HG02981 (cell line): ENCODE results near the gene LHPP.

ENCODE experiments used
- ATAC-seq: cut with Tn5 transposase; IDR thresholded peaks from one replicate; pipeline ENCODE4 v1.9.1; 2021; ENCODE audit warnings: mild to moderate bottlenecking, moderate library complexity; ENCODE audit not compliant: unreplicated experiment

Gene LHPP

DNA sequence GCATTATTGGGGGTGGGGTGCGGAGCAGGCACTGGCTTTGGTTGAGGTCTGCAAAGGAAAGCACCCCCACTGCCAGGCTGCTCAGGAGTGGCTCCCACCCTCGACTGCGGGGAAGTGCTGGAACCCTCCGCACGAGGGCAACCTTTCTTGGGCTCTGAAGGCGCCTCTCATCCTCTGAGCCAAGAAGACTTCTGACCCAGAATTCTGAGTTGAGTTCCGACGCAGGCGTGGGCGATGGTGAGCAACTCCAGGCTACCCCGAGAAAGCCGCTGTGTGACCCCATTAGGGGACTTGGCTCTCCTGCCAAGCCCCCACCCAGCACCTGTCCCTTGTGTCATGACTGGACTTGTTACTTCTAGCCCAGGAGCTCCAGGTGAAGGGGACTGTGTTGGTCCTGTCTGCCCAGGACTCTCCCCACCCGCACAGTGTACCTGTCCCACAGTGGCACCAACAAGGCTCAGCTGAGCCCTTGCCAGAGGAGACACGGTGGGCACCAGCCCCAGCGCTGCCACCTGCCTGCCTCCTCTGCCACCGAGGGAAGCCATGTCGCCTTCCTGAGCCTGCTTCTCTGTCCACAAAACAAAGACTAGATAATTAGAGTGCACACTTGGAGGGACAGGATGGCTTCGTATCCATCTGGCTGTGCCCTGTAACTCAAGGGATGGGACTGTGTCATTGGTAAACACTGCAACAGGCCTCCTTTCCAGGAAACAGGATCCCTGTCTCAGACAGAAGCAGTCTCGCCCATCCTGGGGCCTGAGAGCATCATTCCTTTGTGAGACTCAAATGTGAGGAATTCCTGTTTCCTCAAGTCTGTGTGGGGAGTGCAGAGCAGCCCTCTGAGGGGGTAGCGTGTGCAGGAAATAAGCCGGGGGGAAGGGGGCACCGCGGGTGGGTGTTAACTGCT is 128.8 kb downstream of the LHPP start:
- ATAC-seq, result no peak

- no peak for ATAC-seq
Observed at GRCh38 chr10:124591123-124591495, 129.5 kb downstream of the LHPP start.

- ATAC-seq, result no peak
Observed at GRCh38 chr10:124592101-124592500, 130.5 kb downstream of the LHPP start.

DNA sequence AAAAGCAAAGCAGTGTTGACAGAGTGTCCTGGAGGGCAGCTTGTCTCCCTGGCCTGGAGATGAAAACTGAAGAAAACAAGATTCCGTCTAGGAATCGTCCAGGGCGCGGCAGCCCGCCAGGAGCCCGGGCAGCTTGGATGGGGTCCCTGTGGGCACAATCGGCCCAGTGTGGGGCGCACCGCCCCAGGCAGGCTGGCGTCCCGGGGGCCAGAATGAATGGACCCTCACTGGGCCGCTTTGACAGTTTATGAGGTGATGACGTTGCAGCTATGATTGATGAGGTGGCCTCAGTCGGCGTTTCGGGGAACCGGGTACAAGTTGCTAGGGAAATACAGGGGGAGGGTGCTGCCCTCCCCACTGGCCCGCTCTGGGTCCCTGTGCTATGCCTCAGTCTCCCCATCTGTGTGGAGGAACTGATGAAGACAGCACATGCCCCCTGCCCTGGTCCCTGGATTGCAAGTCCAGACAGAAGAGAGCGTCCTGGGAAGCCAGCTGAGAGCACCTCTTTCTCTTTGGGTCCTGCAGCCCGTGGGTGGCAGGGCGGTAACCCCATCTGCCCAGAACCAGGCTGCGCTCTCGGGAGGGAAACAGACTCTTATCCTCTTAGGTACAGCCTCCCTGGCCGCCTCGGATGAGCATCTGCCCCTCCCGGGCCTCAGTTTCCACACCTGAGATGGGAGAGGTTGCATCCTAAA is 131.3 kb downstream of the LHPP start:
- ATAC-seq, result no peak

DNA sequence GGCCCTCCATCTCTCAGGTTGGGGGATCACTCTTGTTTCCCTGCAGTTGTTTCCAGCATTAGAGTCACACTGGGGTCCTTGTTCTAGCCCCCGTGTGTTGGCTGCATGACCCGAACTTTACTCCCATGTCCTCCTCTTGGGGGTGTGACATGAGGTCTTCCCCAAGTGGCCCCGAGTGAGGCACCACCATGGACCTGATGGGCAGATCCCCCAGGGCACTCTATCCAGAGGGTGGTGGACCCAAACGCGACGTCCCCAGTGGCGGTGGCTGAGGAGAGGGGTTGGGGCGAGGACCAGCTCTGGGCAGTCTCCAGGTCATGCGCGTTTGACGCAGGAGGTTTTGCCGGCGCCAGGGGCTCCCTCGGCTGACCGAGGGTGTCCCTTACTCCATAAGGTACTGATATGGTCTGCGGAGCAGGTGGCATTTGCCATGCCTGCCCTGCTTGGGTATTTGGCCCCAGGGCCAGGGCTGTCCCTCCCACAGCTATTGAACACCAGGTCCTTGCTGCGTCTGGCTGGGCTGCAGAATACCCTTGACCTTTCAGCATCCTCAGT is 131.9 kb downstream of the LHPP start:
- no peak for ATAC-seq

DNA sequence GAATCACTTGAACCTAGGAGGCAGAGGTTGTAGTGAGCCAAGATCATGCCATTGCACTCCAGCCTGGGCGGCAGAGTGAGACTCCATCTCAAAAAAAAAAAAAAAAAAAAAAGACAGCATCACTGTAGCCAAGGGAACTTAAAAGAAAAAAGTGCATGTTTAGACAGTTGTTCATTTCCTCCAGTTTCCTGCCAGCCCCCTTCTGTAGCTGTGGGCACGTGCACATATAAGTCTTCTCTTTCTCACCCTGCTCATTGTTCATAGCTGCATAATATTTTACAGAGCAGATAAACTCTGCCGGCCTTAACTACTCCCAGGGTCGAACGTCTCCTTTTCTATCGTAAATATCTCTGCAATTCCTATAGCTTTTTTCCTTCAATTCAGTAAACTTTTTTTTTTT is 132.6 kb downstream of the LHPP start:
- ATAC-seq, result no peak

- ATAC-seq, result no peak
Observed at GRCh38 chr10:124595143-124595883, 133.7 kb downstream of the LHPP start.

- no peak for ATAC-seq
Observed at GRCh38 chr10:124596116-124596785, 134.6 kb downstream of the LHPP start.

- ATAC-seq, result no peak
Observed at GRCh38 chr10:124596962-124597845, 135.6 kb downstream of the LHPP start.

GRCh38 chr10:124597846-124598165 is 136.2 kb downstream of the LHPP start:
- no peak for ATAC-seq

- ATAC-seq, result no peak
Observed at GRCh38 chr10:124598196-124598595, 136.6 kb downstream of the LHPP start.

DNA sequence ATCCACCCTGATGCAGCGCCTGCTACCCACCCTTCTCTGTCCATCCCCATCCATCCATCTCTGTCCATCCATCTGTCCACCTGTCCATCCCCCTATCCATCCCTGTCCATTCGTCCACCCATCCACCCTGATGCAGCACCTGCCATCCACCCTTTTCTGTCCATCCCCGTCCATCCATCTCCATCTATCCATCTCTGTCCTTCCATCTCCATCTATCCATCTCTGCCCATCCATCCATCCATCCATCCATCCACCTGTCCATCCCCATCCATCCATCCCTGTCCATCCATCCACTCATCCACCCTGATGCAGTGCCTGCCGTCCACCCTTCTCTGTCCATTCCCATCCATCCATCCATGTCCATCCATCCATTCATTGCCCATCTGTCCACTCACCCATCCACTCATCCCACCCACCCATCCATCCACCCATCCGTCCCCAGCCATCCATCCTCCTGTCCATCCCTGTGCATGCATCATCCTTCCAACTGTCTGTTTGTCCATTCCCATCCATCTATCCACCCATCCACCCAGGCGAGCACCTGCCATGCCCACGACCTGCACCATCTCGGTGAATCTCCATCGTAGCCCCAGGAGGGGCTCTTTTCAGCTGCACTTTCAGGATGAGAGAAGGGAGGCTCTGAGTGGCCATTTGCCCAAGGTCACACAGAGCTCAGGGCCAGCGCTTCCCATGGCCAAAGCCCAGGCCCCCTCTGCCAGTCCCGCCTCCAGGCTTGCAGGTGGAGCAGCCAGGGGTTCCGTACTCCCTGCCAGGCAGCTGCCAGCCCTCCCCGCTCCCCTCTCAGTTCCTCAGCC is 137.4 kb downstream of the LHPP start:
- ATAC-seq, result no peak

GRCh38 chr10:124599588-124600050 is 138.0 kb downstream of the LHPP start:
- ATAC-seq, result no peak

- ATAC-seq, result no peak
Observed at GRCh38 chr10:124600051-124600880, 138.6 kb downstream of the LHPP start.

DNA sequence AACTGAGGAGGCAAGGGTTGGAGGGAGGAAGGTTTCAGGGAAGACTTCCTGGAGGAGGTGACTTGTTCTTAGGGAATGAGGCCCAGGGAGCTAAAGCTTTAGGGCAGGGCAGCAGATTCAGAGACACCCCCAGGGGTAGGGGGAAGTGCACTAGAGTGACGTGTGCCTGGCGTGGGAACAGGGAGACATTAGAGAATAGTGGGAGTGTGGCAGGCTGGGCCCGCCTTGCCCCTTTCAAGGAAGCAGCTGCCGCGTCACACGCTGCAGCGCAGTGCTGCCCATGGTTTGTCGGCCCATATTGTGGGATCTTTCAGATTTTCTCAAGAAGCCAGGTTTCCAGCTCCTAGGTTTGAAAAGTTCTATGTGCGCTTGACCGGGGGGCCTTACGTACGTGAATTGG is 139.4 kb downstream of the LHPP start:
- ATAC-seq, result no peak

DNA sequence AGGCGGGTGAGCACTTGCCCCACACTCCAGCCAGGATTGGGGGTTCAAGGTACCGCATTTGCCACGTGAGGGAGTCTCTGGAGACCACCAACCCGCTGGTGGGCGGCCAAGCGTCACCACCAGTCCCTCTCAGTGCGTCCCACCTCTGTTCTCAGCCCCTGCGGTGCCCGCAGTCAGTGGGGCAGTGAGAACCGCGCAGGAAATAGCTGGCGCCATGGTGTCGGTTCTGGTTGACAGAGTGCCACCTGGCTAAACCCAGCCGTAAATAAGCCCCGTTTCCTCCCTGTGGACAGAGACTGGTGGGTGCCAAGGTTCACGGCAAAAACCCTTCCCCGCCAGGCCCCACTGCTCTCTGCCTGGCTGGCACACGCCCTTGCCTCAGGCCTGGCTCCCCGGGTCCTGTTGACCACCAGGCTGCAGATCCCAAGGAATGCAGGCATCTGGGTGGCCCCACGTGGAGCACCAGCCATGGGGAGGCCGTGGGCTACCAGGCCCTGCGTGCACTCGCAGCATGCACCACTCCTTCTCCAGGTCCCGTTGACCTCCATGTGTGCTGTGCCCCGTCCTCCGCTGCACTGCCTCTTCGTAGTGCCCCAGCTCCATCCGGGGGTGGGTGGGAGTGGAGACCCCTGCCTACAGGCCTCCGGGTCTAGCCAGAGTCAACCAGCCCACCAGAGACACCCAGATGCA is 140.0 kb downstream of the LHPP start:
- ATAC-seq, result peak; percentile 55

DNA sequence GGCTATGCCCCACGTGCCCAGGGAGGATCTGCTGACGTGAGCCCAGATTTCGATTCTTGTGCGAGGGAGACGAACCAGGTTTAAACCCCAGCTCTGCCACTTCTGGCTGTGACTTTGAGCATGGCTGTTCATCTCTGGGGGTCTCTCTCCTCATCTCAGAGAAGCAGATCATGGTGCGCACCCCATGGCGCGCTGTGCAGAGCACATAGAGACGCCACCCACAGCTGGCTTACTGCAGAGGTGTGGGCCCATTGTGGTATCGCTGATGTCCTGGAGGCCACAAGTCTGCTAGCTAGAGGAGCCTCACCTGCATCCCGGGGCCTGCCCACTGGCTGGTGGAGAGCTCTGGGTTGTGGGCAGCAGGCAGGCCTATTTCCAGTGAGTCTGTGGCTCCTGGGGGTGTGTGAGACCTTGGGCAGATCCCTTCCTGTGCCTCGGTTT is 140.5 kb downstream of the LHPP start:
- ATAC-seq, result no peak
